Activated CD8-positive, alpha-beta memory T cell treated with anti-CD3 and anti-CD28 coated beads for 36 hours (primary cell): Measurements from ENCODE around the gene KEAP1. TPM values are rescaled to one million over a fixed set of nuclear protein-coding genes. Genes with fewer than 3 reads are reported as not detected.
"Not testable (repeated sequence)": the region's sequence is repeated elsewhere in the genome, so short reads cannot be mapped to it uniquely, and the experiment has no call there.

Experiments
- CTCF ChIA-PET: fragments of 350-600 bp; sonication (Branson Sonifier 250); formaldehyde crosslinking; loops from one replicate; lab custom pipeline; 2021; ENCODE audit warnings: antibody characterized with exemption; lab: Charles Lee
- POLR2A ChIA-PET: fragments of 350-600 bp; sonication (Branson Sonifier 250); formaldehyde crosslinking; loops from one replicate; lab custom pipeline; 2021; ENCODE audit warnings: antibody characterized with exemption; lab: Charles Lee
- total RNA-seq, 2 experiments: library from RNA; stranded (reverse); gene quantifications; one replicate each; pipeline ENCODE4 v1.2.3, GENCODE V29; 2021

The KEAP1 gene
- total RNA-seq, 2 experiments from 2014 or later = 90.6 to 94.8 TPM

DNA sequence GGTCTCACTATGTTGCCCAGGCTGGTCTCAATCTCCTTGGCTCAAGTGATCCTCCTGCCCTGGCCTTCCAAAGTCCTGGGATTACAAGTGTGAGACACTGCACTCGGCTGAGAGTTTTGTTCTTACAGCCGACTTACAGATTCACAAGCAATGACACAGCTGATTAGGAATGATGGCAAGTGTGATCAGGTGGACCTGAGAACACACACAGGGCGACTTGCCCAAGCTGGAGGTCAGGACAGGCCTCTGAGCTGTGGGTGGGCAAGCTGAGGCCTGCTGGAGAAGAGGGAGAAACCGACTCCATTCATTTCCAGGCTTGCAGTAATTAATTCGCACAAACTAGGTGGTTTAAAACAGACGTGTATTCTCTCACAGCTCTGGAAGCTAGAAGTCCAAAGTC lies 32.5 kb upstream of the KEAP1 start:
- ChIA-PET CTCF (interaction anchor here (0.6 to 1.8 kb wide), 4 partner anchors 19 to 109 kb away, joined by 3 to 5 read pairs (median 5); no protein-coding TSS in a partner anchor), POLR2A (interaction anchor here (0.6 to 0.7 kb wide), 2 partner anchors 17 to 19 kb away, joined by 3 to 4 read pairs; no protein-coding TSS in a partner anchor)

DNA sequence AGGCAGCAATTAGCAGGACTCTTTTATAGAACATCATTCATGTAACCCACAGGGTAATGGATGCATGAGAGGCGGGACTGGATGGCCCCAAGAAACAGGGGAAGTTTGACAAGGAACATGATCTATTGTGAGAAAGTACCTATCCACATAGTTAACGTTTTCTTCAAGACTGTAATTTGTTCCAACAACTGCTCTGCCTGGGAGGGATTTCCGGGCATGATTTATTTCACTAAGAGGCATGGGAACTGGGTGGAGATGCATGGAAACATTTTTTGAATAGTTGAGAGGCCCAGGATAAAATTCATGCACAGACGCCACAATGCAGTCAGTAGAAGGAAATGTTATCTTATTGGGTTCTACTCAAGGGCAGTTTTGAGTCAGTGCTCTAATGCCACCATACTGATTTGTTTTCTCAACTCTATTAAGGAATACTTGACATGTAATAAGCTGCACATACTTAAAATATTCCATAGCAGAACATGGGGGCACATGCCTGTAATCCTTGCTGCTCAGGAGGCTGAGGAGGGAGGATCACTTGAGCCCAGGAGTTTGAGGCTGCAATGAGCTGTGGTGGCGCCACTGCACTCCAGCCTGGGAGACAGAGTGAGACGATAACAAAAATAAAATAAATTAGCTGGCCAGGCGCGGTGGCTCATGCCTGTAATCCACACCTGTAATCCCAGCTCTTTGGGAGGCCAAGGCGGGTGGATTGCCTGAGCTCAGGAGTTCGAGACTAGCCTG lies 30.7 kb upstream of the KEAP1 start:
- CTCF ChIA-PET = interaction anchor here (0.8 to 1.0 kb wide), 2 partner anchors 29 to 153 kb away, joined by 3 to 4 read pairs; no protein-coding TSS in a partner anchor
- POLR2A ChIA-PET = no interaction called here

DNA sequence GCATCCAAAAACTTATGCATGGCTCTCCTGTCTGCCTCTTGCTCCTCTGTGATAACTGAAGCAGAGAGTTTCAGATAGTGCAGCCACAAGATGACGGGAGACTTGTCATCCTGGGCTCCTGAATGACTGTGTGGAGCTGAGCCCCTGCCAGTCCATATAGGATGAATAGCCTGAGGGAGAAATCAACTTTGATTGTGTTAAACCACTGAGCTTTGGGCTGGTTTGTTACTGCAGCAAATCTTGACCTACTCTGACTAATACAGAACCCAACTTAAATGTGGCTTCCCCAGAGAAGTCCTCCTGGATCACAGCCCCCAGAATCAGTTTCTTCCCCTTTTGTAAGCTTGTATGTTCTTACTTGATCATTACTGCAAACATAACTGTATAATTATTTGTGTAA lies 29.3 kb upstream of the KEAP1 start:
- ChIA-PET POLR2A (interaction anchor here (0.7 kb wide), 1 partner anchor 326 kb away, joined by 6 read pairs; no protein-coding TSS in a partner anchor), CTCF (interaction anchor here (1.1 kb wide), 1 partner anchor 9 kb away, joined by 3 read pairs; no protein-coding TSS in a partner anchor)

DNA sequence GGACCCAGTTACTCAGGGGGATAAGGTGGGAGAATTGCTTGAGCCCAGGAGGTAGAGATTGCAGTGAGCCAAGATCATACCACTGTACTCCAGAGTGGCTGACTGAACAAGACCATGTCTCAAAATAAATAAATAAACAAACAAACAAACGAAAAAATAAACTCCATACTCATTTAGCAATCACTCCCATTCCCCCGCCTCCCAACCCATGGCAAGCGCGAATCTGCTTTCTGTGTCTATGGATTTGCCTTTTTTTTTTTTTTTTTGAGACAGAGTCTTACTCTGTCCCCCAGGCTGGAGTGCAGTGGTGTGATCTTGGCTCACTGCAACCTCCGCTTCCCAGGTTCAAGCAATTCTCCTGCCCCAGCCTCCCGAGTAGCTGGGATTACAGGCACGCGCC lies 23.7 kb upstream of the KEAP1 start:
- CTCF ChIA-PET = interaction anchor here (0.6 kb wide), 1 partner anchor 1350 kb away, joined by 4 read pairs; no protein-coding TSS in a partner anchor
- POLR2A ChIA-PET = not testable (repeated sequence)

DNA sequence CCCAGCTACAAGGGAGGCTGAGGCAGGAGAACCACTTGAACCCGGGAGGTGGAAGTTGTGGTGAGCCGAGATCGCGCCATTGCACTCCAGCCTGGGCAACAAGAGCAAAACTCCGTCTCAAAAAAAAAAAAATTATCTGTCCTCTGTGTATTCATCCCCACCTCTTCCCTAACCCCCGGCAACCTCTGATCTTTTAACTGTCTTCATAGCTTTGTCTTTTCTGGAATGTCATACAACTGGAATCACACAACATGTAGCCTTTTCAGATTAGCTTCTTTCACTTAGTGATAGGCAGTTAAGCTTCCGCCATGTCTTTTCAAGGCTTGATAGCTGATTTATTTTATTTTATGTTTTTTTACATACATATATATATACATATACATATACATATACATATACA lies 22.5 kb upstream of the KEAP1 start:
- ChIA-PET POLR2A (no interaction called here), CTCF (interaction anchor here (1.4 kb wide), 1 partner anchor 55 kb away, joined by 3 read pairs; no protein-coding TSS in a partner anchor)

DNA sequence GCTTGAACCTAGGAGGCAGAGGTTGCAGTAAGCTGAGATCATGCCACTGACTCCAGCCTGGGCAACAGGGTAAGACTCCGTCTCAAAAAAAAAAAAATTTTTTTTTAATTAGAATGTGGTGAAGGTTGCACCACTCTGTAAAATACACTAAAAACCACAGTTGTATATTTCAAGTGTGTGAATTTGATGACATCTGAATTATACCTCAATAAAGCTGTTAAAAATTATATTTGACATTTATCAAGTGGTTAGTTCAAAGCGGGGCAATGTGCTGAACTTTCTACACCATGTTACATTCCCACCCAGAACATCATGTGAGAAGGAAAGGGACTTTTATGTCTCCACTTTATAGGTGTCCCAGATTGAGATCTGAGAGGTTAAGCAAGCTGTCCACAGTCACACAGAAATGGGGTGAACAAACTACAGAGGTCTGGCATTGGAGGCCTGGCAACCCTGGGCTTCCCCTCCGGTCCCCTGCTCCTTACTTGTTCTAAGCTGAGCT lies 20.0 kb upstream of the KEAP1 start:
- POLR2A ChIA-PET = no interaction called here
- CTCF ChIA-PET = interaction anchor here (0.8 kb wide), 2 partner anchors 38 to 58 kb away, joined by 3 read pairs; no protein-coding TSS in a partner anchor

DNA sequence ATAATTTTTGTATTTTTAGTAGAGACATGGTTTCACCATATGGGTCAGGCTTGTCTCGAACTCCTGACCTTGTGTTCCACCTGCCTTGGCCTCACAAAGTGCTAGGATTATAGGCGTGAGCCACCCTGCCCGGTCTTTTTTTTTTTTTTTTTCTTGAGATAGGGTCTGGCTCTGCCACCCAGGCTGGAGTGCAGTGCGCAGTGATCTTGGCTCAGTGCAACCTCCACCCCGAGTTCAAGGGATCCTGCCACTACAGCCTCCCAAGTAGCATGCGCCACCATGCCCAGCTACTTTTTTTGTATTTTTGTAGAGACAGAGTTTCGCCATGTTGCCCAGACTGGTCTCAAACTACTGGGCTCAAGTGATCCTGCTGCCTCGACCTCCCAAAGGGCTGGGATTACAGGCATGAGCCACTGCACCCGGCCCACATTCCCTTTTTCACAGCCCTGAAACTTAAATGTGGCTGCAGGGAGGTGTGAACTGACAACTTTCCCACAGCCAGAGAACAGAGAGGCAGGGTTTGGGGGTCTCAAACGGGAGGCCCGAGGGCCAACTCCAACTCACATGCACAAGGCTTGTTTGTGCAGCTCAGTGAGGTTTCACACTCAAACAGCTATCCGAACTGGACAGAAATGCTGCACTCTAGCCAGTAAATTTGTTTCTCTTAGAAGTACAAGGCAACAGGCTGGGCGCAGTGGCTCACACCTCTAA lies 18.5 kb upstream of the KEAP1 start:
- POLR2A ChIA-PET = interaction anchor here (0.6 kb wide), 1 partner anchor 93 kb away, joined by 4 read pairs; no protein-coding TSS in a partner anchor
- CTCF ChIA-PET = interaction anchor here (0.6 kb wide), 1 partner anchor 26 kb away, joined by 3 read pairs; no protein-coding TSS in a partner anchor

DNA sequence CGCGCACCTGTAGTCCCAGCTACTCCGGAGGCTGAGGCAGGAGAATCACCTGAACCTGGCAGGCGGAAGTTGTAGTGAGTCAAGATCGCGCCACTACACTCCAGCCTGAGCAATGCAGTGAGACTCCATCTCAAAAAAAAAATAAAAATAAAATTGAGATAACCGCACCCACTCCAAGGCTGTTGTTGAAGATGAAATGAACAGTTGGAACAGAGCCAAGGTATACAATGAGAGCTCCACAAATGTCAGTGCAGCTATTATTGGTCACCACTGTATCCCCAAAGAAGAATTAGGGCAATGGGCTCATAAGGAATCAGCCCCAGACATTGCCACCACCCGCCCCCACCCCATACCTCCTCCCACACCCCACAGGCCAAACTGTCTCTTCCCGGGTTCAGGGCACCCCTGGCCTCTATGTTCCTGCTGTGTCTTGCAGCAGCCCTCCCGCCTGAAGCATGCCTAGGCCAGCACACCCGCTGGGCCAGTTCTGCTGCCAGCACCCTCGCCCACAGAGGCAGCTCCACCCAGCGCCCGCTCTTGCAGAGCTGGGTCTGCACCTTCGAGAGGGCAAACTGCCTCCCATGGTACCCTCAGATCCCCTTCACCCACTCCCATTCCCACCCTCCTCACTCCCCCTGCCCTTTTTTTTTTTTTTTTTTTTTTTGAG lies 17.6 kb upstream of the KEAP1 start:
- POLR2A ChIA-PET = interaction anchor here (0.6 kb wide), 1 partner anchor 92 kb away, joined by 4 read pairs; no protein-coding TSS in a partner anchor
- CTCF ChIA-PET = interaction anchor here (0.6 to 1.1 kb wide), 4 partner anchors 11 to 60 kb away, joined by 3 to 4 read pairs (median 3); no protein-coding TSS in a partner anchor

DNA sequence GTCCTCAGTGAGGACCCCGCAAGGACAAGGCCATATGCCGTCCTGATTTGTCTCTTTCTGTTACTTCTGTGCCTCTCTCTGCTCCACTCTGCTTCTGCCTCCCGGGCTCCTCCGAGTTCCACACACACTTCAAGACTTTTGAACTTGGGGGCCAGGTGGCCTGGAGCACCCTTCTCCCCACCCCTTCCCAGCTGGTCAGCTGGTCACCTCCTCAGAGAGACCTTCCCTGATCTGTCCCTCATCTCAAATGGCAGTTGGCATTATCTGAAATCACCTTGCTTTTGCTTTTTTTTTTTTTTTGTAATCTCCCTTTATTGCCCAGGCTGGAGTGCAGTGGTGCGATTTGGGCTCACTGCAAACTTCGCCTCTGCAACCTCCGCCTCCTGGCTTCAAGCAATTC lies 16.3 kb upstream of the KEAP1 start:
- POLR2A ChIA-PET = no interaction called here
- CTCF ChIA-PET = interaction anchor here (1.1 kb wide), 1 partner anchor 62 kb away, joined by 3 read pairs; no protein-coding TSS in a partner anchor

DNA sequence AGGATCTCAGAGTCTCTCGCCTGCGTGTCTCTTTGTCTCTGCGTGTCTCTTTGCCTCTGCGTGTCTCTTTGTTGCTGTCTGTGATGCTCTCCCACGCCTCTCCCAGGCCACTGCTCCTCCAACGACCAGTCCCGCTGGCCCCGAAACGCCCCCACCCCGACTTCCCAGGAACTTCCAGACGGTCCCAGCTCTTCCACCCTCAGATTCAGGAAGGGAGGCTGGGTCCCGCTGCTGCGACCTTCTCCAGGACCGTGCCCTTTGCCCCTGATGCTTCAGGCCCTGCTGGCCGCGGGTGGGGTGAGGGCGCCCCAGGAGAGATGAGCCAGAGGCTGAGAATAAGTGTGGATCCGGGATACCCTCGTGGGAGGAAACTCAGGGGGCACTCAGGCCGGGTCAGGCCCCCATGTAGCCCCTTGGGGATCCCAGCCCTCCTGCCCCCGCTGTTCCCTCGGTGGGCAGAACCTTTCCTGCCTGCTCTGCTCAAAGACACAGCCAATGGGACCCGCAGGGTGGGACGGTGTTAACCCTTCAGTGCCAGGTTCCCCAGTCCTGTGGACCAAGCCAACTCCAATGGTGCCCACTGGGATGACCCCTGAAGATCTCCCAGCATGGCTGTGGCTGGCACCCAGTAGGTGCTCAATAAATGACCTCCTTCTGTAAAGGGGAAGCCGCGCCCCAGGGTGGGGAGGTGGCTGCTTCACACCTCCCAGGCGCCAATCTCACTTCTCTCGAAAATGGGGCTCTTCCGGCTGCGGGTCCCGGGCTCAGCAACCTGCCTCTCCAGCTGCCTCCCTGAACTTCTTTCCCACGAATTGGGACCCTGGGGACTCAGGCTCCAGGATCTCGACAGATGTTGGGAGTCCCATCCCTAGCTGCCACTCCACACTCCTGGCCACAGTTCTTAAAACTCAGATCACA lies 15.5 kb upstream of the KEAP1 start:
- ChIA-PET CTCF (interaction anchor here (0.9 to 1.3 kb wide), 2 partner anchors 23 to 181 kb away, joined by 3 read pairs; no protein-coding TSS in a partner anchor), POLR2A (no interaction called here)

DNA sequence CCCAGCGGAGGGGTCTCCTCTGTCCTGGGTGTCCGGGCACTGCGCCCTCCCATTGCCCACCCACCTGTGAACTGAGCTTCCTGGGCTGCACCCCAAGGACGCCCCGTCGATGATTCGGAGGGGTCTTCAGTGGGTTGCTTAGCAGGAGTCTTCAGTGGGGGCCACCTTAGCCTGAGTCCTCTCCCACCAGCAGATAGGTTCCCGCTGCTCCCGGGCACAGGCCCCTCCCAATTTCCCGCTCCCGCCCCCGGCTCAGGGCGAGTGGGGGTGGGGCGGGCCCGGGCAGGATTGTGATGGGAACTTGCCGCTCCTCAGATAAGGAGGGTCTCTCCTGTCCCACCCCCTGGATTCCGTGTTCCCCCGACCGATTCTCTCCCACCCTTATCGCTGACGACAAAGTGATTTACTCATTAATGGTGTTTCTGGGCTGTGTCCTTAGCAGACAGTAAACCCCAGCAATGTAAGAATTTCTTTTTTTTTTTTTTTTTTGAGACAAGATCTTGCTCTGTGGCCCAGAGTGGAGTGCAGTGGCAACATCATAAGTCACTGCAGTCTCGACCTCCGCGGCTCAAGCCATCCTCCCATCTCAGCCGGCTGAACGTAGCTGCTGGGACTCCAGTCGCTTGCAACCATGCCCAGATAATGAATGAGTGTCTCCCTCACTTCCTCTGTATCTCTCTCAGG lies 14.7 kb upstream of the KEAP1 start:
- POLR2A ChIA-PET = no interaction called here
- CTCF ChIA-PET = interaction anchor here (0.9 to 1.7 kb wide), 5 partner anchors 10 to 182 kb away, joined by 3 to 6 read pairs (median 3); no protein-coding TSS in a partner anchor

DNA sequence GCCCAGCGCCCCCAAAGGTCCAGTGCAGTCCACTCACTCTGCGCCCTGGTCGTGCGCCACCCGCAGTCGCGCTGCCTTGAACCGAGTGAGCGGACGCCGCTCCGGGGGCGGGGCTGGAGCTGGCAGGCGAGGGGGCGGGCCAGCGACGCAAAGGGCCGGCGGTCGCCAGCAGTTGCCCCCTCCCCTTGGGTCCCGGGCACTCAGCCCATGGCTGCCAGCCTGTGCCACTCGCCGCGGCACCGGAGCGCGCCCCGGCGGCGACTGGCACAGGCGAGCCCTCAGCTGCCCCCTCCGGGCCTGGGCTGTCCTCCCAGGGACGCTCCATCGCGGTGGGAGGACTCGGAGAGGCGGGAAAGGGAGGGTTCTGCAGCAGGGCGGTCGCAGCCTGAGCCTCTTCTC lies 14.2 kb upstream of the KEAP1 start, which contains the start of gene S1PR5:
Gene S1PR5, minus strand, starts transcription at position 87 of the 399 bp plus-strand sequence. CDS start 2,436 bp downstream, outside the sequence.
- ChIA-PET CTCF (interaction anchor here (0.9 to 1.7 kb wide), 5 partner anchors 10 to 182 kb away, joined by 3 to 8 read pairs (median 5); no protein-coding TSS in a partner anchor), POLR2A (interaction anchor here (1.5 kb wide), 1 partner anchor 35 kb away, joined by 4 read pairs; no protein-coding TSS in a partner anchor)

DNA sequence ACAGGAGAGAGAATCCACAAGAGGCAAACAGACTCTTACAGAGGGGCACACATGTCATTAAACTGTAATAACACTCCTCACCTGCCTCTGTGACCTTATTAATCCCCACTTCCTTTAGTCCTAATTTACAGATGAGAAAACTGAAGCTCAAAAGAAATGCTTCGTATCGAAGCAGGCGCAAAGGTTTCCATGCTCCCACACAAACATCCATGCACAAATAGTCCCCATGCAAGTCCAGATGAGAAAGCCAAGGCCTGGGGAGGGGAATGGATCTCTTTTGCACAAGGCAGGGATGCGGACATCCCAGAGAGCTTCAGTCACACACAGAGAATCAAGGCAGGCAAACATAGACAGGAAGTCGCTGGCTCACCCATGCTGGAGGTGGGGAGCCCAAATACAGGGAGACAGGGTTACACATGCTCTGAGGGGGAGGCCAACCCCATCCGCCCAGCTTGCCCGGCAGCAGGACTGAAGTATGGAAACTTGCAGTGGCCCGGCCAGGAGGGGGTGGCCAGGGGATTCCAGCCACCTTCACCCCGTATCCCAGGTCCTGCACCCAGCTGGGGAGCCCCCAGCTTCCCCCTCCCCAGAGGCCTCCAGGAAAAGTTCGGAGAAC lies 13.6 kb upstream of the KEAP1 start:
- CTCF ChIA-PET = interaction anchor here (1.0 to 1.7 kb wide), 7 partner anchors 9 to 130 kb away, joined by 3 to 8 read pairs (median 5); no protein-coding TSS in a partner anchor
- POLR2A ChIA-PET = interaction anchor here (1.5 kb wide), 1 partner anchor 36 kb away, joined by 4 read pairs; no protein-coding TSS in a partner anchor

DNA sequence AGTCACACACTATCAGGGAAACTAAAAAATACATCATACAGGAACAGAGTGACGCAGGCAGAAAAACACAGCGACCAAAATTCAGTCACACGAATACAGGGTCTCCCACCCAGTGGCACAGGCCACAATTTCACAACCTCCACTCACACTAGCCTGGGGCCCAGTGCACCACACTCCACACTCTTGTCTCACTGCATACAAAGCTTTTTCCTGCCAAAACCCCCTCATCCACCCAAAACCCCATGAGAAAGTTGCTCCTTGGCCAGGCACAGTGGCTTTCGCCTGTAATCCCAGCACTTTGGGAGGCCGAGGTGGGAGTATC lies 12.9 kb upstream of the KEAP1 start:
- POLR2A ChIA-PET = interaction anchor here (1.5 kb wide), 1 partner anchor 37 kb away, joined by 4 read pairs; no protein-coding TSS in a partner anchor
- CTCF ChIA-PET = interaction anchor here (1.0 to 1.6 kb wide), 5 partner anchors 11 to 130 kb away, joined by 3 to 8 read pairs (median 4); no protein-coding TSS in a partner anchor

DNA sequence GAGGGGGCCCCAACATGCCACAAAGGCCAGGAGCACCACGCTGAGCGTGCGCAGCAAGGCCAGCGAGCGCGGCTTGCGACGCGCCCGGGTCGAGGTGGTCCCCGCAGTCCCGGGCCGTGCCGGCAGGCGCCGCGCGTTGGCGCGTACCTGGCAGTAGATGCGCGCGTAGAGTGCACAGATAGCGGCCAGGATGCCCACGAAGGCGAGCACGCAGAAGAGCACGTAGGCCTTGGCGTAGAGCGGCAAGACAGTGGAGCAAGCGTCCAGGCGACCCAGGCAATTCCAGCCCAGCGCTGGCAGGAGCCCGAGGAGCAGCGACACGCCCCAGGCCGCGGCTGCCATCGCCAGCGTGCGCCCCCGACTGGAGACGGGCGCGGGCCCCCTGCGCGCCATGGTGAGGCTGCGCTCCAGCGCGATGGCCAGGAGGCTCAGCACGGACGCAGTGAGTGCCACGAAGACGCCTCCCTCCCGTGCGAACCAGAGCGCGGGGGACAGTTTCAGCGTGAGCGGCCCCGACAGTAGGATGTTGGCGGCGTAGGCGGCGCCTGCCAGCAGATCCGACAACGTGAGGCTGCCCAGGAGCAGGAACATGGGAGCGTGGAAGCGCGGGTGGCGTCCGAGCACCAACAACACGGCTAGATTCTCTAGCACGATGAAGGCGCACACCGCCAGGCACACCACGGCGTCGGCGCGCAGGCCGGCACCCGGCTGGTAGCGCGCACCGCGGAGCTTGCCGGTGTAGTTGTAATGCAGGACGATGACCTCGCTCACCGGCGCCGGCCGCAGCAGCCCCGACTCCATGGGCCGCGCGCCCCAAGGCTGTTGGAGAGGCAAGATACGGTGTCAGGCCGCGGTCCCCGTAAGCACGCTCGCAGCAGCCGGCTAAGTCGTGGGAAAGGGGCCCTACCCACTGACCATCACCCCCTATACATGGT lies 11.3 kb upstream of the KEAP1 start:
- CTCF ChIA-PET = no interaction called here

More for the DNA sequence above, 11.3 kb upstream of the KEAP1 start:
- POLR2A ChIA-PET = interaction anchor here (0.6 kb wide), 1 partner anchor 129 kb away, joined by 6 read pairs; no protein-coding TSS in a partner anchor
